HUDEP-2 (cell line): ENCODE results near the gene FAHD2A.
"Not testable (repeated sequence)": the region's sequence is repeated elsewhere in the genome, so short reads cannot be mapped to it uniquely, and the experiment has no call there.

ENCODE experiments used
- DNase-seq, 76 experiments: peaks; one replicate each; lab custom pipeline; 2025; ENCODE audit not compliant: unreplicated experiment in 76 of 76; lab: John Stamatoyannopoulos, UW

FAHD2A gene

GRCh38 chr2:95389245-95390119 is 13.0 kb upstream of the FAHD2A start:
- DNase-seq, result peak in 40 of 76 experiments; percentile 4 to 60 (median 22)

GRCh38 chr2:95390272-95390880 is 12.1 kb upstream of the FAHD2A start:
- DNase-seq, result no peak

GRCh38 chr2:95390881-95391321 is 11.6 kb upstream of the FAHD2A start:
- DNase-seq, result no peak

DNA sequence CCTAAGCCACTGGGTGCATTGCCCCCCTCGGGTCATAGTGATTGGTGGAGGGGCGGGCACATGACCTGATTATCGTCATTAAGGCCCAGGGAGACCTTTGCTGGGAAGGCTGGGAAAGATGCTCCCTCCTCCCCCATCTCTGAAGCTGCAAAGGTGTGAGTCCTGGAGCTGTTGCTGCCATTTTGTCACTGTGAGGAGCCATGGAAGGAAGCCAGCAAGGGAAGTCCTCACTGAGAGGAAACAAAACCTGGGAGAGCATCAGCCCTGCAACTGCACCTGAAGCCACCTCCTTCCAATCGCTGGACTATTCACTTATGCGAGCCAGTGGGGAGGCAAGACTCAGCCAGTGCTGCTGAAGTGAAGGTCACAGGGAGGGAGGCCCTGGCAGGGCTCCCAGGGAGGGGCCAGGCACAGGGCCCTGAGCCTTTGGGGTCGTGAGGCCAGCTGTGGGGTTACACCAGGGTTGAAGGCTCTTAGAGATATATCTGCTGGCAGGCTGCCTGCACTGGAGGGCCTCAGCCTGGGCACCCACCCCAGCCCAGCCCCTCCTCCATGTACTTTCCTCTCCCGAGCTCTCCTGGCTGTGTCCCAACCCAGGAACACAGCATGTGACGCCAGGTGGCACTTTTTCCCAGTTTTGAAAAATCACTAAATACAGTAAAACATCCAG is 10.7 kb upstream of the FAHD2A start:
- peak in 12 of 76 experiments; percentile 2 to 51 (median 14) for DNase-seq

DNA sequence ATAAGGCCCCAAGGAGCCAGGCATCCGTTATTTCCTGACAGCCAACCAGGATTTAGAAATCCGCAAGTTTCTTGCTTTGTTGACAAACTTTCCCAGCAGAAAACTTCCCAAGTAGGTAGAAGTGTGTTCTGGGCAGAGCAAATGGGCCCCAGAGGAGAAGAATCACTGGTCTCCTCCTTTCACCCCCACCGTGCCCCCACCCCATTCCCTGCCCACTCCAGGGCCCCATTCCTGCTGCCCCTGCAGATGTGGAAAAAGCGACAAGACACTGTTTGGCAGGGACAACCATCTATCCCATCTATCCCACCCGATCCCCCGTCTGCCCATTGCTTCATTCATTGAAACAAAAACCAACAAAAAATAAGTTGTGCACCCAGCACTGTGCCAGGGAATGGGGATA is 10.2 kb upstream of the FAHD2A start:
- no peak for DNase-seq

- DNase-seq, result no peak
These were observed 9.6 kb upstream of the FAHD2A start for GRCh38 chr2:95392730-95393455.

GRCh38 chr2:95393901-95394300 is 8.6 kb upstream of the FAHD2A start:
- no peak for DNase-seq

GRCh38 chr2:95399061-95399460 is 3.4 kb upstream of the FAHD2A start:
- DNase-seq, result no peak

- DNase-seq, result no peak
These were observed 1.0 kb upstream of the FAHD2A start for GRCh38 chr2:95401480-95401879.

- not testable (repeated sequence) for DNase-seq
These were observed 521 bp upstream of the FAHD2A start for GRCh38 chr2:95402004-95402369.

- DNase-seq, result peak in 41 of 76 experiments; percentile 2 to 51 (median 24)
These were observed 755 bp downstream of the FAHD2A start for GRCh38 chr2:95403204-95403721.

DNA sequence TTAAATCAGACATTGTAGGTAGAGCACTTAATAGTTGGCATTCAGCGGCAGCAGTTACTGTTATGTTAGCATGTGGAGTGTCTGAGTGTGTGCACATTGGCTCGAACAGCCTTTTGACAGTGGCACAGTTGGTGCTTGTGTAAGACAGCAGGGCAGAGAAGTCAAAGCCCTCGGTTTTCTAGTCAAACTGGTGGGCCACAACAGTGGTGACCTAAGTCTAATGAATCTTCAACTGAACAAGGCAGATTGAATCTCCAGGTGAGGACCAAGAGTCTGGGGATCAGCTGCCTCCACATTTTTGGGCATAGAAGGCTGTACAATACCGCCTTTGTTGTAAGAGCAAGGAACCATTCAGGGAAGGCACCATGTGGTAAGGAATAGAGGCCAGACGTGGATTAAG is 1.3 kb downstream of the FAHD2A start:
- DNase-seq, result not testable (repeated sequence)

DNA sequence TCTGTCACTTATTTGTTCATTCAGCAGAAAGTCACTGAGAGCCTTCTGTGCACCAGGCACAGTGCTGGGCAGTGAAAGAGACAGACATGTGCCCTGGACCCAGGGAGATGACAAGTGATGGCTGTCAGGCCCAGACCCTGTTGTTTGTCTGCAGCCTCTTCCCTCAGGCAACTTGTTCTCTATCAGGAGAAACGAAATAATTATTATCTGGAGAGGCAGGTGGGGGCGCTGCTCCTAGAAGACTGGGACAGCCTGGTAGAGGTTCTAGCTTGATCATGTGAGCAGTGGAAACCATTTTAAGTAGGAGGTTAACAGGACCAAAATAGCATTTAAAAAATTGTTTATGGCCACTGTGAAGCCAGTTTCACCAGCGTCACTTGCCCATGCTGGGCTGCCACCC is 2.2 kb downstream of the FAHD2A start:
- DNase-seq, result peak in 5 of 76 experiments; percentile 1 to 9 (median 5)

DNA sequence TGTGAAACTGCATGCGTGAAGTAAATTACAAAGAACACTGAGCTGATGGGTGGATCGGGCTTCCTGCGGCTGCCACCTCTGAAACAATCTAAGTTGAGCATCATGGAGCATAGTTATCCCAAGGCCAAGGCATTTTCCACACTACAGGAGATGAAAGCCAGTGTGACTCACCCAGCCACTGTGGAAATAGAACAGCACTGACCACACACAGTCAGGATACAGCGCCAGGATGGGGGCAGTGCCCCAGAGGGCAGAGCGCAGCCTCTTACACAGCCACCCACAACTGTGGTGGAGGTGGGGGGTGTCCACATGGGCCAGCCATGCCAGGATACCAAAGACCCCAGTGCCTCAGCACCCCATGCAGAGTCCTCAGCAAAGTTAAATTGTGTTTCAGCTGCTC is 8.7 kb downstream of the FAHD2A start:
- not testable (repeated sequence) for DNase-seq

DNA sequence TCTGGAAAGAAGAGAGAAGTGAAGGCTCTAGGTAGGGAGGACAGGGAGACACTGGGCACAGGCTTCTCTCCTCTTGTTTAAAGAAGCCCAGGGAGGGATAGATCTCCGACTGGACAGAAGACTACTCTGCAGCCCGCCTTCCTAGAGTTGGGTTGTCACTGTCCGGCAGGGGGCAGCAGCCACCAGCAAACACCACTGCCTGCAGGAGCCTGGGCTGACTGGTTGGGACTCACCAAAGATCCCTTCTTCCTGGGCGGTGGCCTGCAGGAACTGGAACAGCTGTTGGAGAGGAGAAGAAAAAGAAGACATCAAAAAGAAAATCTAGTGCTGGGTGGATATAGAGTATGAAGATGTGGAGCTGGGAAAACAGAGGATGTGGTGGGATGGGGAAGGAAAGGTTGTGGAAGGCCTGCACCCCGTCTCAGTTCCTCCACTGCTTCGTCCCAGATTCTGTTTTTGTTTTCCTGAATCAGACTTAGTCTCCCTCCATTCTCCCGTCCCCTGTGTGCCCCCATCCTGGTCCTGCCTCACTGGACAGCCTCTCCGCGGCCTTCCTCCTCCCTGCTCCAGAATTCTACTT is 11.6 kb downstream of the FAHD2A start:
- DNase-seq, result peak in 59 of 76 experiments; percentile 3 to 72 (median 42)

DNA sequence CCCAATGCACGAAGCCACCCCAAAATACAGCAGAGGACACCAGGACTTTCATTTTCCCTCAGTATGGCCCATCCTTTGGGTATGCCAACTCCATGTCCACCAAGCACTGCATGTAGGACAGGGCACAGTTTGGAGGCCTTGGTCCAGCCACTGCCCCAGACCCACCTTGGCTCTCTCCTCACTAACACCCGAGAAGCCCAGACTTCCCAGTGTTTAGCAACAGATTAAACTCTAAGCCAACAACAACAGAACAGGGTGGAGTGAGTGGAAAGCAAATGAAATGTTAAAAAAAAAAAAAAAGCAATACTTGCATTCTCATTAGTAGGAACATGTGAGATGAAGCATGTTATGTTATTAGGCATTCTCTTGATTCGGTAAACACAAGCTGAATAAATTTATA is 12.6 kb downstream of the FAHD2A start:
- not testable (repeated sequence) for DNase-seq

- DNase-seq, result not testable (repeated sequence)
These were observed 13.1 kb downstream of the FAHD2A start for GRCh38 chr2:95415561-95415960.

GRCh38 chr2:95427196-95427867 is 24.8 kb downstream of the FAHD2A start:
- DNase-seq, result not testable (repeated sequence)

DNA sequence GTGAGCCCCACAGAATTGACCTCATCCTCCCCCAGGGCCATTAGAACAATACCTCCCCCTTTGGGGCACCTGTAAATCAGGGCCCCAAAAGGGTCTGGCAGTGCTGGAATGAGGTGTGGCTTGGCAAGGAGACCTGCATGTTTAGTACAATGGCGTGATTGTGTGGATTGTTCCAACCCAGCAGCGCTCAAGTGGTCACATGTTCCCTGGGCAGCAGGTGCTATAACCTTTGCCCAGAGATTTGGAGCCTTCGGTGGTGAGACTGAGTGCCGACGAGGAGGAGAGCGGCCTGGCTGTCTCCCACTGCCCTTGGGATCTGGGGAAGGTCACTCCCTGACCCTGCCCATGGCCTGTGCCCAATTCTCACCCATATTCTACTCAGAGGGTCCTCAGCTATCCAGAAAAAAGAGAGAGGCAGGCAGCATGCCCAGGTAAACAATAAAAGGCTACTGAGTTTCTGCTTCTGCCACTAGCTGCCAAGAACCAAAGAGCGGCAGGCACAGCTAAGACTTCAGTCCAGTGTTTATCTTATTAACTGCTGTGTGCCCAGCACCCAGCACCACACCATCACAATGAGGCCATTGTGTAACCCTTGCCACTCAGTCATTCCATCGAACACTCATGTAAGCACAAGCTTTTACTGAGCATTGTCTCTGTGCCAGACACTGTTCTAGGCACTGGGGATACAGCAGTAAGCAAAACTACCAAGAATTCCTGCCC is 27.4 kb downstream of the FAHD2A start:
- DNase-seq, result not testable (repeated sequence)
